ENCODE data around the gene PAX5.

- TF ChIP-seq YY1 (IDR thresholded peaks at IDR 0.05; ENCODE audit: insufficient read depth, insufficient read length): no peak
- TF ChIP-seq SUZ12 (IDR thresholded peaks at IDR 0.05; ENCODE audit: extremely low read depth, insufficient read depth, insufficient read length): no peak
- no peak for TF ChIP-seq ZNF274 (IDR thresholded peaks at IDR 0.05; ENCODE audit: low read depth, low read length)
These were observed 139.3 kb downstream of the PAX5 start for GRCh38 chr9:36894695-36895310.

Data from NT2/D1 (cell line).